Adrenal gland (tissue), 5 donors: ENCODE data around the gene SCAMP2.

Source experiments
- CTCF ChIP-seq, 6 experiments: fragments of 450-650 bp in 4 of 6; fragments of 200-600 bp in 2 of 6; sonication (generic) in 1 of 6; IDR thresholded peaks; 1 replicate in 5 of 6; 2 replicates in 1 of 6; pipeline versions ENCODE4 v1.5.1 to v1.8.0; 2016 to 2021; ENCODE audit warnings: antibody characterized with exemption in 6 of 6, mild to moderate bottlenecking in 2 of 6, moderate library complexity in 1 of 6
- POLR2A ChIP-seq, 2 donors: fragments of 450-650 bp; IDR thresholded peaks; one replicate each; pipeline ENCODE4 v1.6.1; 2017; ENCODE audit warnings: antibody characterized with exemption in 2 of 2, mild to moderate bottlenecking in 2 of 2, moderate library complexity in 1 of 2
- donor health status: DM: no; HTN: no; CAD: no.

- TF ChIP-seq CTCF (IDR thresholded peaks at IDR 0.05) (peak; percentile 58 to 77 (median 68)), POLR2A (IDR thresholded peaks at IDR 0.05) (no peak)
Measured at GRCh38 chr15:74835312-74835823, 37.8 kb downstream of the SCAMP2 start.
